Right lobe of liver (tissue), 4 donors: Measurements from ENCODE around the gene TLE1.

Source experiments
- POLR2A ChIP-seq: fragments of 450-650 bp; IDR thresholded peaks from one replicate; pipeline ENCODE4 v1.6.1; 2017; ENCODE audit warnings: antibody characterized with exemption, mild to moderate bottlenecking
- TF ChIP-seq, protein P1 (sequence below), 4 donors: fragments of 200-600 bp in 3 of 4; fragments of 450-650 bp in 1 of 4; IDR thresholded peaks; one replicate each; pipeline versions ENCODE4 v1.5.1 to v1.8.0; 2016 to 2022; ENCODE audit warnings: antibody characterized with exemption in 4 of 4, mild to moderate bottlenecking in 2 of 4
- donor health status: DM: no; HTN: no; CAD: no.
- donor health status: DM: no; HTN: no; CAD: no.
- donor health status: DM: no; HTN: yes; CAD: no.

DNA sequence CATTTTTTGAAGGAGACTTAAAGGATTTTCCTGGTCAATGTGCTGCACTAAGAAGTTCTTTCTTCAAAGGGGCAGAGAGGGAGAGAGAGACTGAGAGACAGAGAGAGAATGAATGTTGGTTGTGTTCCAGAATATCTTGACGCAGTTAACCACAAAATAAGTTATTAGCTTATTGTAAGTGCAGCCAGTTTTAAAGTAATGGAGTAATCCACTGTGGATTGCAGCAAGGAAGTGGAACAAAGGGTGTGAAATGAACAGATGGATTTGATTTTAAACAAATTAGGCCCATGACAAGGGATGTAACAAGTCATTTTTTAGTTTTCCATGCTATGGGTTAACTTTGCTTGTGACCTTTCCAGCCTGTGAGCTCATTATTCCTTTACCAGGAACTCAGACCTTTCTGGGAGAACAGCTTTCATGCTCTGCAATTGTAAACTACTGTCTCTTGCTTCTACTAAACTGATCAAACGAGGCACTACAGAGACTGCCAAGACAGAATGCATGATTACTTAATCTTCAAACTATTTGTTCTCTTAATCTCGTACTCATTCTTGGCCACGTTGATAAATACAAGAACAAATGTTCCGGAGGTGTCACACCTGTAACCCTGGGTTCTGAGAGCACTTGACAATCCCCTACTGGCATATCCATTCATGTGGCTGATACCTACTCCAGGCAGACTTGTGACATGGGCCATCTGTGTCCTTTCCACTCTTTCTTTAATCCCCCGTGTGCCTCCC lies 131.1 kb downstream of the TLE1 start:
- TF ChIP-seq, protein P1, sequence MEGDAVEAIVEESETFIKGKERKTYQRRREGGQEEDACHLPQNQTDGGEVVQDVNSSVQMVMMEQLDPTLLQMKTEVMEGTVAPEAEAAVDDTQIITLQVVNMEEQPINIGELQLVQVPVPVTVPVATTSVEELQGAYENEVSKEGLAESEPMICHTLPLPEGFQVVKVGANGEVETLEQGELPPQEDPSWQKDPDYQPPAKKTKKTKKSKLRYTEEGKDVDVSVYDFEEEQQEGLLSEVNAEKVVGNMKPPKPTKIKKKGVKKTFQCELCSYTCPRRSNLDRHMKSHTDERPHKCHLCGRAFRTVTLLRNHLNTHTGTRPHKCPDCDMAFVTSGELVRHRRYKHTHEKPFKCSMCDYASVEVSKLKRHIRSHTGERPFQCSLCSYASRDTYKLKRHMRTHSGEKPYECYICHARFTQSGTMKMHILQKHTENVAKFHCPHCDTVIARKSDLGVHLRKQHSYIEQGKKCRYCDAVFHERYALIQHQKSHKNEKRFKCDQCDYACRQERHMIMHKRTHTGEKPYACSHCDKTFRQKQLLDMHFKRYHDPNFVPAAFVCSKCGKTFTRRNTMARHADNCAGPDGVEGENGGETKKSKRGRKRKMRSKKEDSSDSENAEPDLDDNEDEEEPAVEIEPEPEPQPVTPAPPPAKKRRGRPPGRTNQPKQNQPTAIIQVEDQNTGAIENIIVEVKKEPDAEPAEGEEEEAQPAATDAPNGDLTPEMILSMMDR (IDR thresholded peaks at IDR 0.05) = no peak
- no peak for TF ChIP-seq POLR2A
